Ascending aorta (tissue), 2 donors: ENCODE data around the gene MIPOL1. TPM values are rescaled to one million over a fixed set of nuclear protein-coding genes. Genes with fewer than 3 reads are reported as not detected.

Source experiments
- DNase-seq, 2 donors: peaks; one replicate each; pipeline ENCODE4 v3.0.0-alpha.2; 2019; ENCODE audit warnings: low spot score in 2 of 2
- H3K27ac ChIP-seq, 2 donors: fragments of 200-600 bp; sonication (generic); one replicate each; pipeline ENCODE4 v1.5.1; 2016 to 2017; ENCODE audit warnings: mild to moderate bottlenecking in 1 of 2
- H3K27me3 ChIP-seq: fragments of 200-600 bp; sonication (generic); one replicate; pipeline ENCODE4 v1.5.1; 2017
- H3K36me3 ChIP-seq, 2 donors: fragments of 200-600 bp; sonication (generic); one replicate each; pipeline ENCODE4 v1.5.1; 2016
- H3K4me1 ChIP-seq, 2 donors: fragments of 200-600 bp; sonication (generic); one replicate each; pipeline ENCODE4 v1.5.1; 2016 to 2017; ENCODE audit warnings: mild to moderate bottlenecking in 1 of 2
- H3K4me3 ChIP-seq, 2 donors: fragments of 200-600 bp; sonication (generic); one replicate each; pipeline ENCODE4 v1.5.1; 2016 to 2017; ENCODE audit warnings: mild to moderate bottlenecking in 1 of 2
- H3K9me3 ChIP-seq, 2 donors: fragments of 200-600 bp; sonication (generic); one replicate each; pipeline ENCODE4 v1.5.1; 2016
- intact Hi-C: fragments of 100-400 bp; cut with DNase I; formaldehyde crosslinking; loops from one replicate; pipeline ENCODE4 v1.15.1; 2023
- total RNA-seq: library from RNA; depleted of rRNA; stranded (reverse); fragments of >200 nt; gene quantifications from one replicate; pipeline ENCODE4 v1.1.0, GENCODE V29; 2016
- TF ChIP-seq, protein P1 (sequence below), 3 experiments: fragments of 200-600 bp in 2 of 3; fragments of 450-650 bp in 1 of 3; sonication (generic) in 2 of 3; IDR thresholded peaks; one replicate each; pipeline ENCODE4 v1.5.1; 2016 to 2019; ENCODE audit warnings: antibody characterized with exemption in 3 of 3, mild to moderate bottlenecking in 1 of 3, moderate library complexity in 1 of 3

MIPOL1 gene
- total RNA-seq, 1 donor from 2014 or later: 8.6 TPM

DNA sequence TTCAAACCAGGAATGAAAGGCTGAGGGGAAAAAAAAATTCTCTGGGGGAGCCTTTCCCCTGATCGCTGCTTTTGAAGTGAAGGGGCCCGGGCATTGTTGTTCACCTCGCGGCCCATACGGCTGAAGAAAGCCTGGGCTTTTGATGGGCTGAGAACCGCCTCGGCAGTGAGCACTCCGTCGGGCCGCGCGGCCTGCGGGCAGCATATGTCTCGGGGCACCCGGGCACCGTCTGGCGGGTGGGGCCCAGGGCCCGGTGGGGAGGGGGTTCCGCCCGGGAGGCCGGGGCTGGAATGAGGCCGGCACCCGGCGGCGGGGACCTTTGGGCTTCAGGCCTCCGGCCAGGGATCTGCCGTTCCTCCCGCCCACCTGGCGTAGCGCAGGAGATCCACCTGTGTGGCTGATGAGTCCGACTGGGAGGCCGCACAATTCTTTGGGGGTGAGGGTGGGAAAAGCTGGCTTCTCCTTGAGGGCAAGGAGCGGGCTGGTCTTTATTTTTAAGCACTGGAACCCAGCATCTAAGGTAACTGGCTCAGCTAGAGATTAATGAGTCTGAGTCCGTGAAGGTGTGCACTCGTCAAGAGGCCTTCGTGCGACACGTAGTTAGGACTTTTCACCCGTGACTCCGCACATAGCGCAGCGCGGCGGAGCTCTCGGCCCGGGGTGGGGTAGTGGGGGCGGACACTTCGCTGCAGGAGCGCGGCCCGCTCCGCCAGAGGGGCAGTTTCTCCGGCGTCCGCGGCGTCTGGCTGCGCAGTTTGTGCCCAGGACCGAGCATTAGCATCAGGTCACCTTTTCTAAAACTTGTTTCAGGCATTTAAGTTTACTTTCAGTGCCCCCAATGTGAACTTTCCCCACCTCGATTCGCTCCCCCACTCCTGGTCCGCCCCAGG, 386.7 kb downstream of the MIPOL1 start:
- Histone ChIP-seq H3K9me3 (no peaks in the 10 kb centered on the region), H3K36me3 (no peaks in the 10 kb centered on the region), H3K4me1 (peaks cover 0 to 8% of the 10 kb centered on the region in 2 donors), H3K27me3 (peaks cover 36% of the 10 kb centered on the region), H3K27ac (no peak overlapping the region), H3K4me3 (no peak overlapping the region)
- DNase-seq: no peak
- TF ChIP-seq, protein P1, sequence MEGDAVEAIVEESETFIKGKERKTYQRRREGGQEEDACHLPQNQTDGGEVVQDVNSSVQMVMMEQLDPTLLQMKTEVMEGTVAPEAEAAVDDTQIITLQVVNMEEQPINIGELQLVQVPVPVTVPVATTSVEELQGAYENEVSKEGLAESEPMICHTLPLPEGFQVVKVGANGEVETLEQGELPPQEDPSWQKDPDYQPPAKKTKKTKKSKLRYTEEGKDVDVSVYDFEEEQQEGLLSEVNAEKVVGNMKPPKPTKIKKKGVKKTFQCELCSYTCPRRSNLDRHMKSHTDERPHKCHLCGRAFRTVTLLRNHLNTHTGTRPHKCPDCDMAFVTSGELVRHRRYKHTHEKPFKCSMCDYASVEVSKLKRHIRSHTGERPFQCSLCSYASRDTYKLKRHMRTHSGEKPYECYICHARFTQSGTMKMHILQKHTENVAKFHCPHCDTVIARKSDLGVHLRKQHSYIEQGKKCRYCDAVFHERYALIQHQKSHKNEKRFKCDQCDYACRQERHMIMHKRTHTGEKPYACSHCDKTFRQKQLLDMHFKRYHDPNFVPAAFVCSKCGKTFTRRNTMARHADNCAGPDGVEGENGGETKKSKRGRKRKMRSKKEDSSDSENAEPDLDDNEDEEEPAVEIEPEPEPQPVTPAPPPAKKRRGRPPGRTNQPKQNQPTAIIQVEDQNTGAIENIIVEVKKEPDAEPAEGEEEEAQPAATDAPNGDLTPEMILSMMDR (IDR thresholded peaks at IDR 0.05): no peak
- intact Hi-C loops: no loop called here

DNA sequence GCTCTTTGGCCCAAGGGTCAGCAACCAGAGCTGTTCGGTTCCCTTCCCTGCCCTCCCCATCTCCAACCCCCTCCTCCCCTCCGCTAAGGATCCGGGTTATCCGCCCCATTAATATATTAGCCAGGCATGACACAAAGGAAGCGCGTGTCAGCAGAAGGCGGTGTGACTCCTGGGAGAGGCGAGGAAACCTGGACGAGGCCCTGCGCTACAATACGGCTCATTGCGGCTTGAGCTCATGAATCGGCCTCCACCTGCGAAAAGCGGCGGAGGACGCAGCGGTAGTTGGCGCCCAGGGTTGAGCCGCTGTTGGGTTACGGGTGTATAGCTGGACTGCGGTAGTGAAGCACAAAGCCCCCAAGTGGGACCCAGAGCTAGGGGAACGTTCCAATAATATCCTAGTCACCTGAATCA, 387.4 kb downstream of the MIPOL1 start:
- DNase-seq: no peak
- TF ChIP-seq, protein P1 (IDR thresholded peaks at IDR 0.05): no peak
- Histone ChIP-seq H3K27ac (no peak overlapping the region), H3K4me1 (peaks cover 0 to 8% of the 10 kb centered on the region in 2 donors), H3K4me3 (no peak overlapping the region), H3K9me3 (no peaks in the 10 kb centered on the region), H3K27me3 (peaks cover 40% of the 10 kb centered on the region), H3K36me3 (no peaks in the 10 kb centered on the region)
- intact Hi-C loops: no loop called here

- intact Hi-C loops: no loop called here
- Histone ChIP-seq H3K27ac (no peak overlapping the region), H3K27me3 (peaks cover 45% of the 10 kb centered on the region), H3K4me1 (peaks cover 0 to 8% of the 10 kb centered on the region in 2 donors), H3K36me3 (no peaks in the 10 kb centered on the region), H3K4me3 (no peak overlapping the region), H3K9me3 (no peaks in the 10 kb centered on the region)
- TF ChIP-seq, protein P1 (IDR thresholded peaks at IDR 0.05): no peak
- no peak for DNase-seq
Measured at GRCh38 chr14:37585971-37586796, 388.4 kb downstream of the MIPOL1 start.

DNA sequence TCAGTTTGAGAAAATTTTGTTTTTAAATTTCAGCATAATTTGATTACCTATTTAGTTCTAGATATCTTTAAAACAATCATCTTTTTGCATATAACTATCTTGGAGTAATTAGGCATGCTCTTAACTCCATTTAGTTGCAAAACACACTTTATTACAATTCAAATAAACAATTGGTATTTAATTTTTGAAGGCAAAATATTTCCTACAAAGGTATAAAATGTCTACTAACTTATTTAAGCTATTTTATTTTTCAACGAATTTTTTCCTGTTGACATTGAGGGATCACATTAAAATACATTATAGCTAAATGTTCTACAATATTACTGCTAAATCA, 389.0 kb downstream of the MIPOL1 start:
- Histone ChIP-seq H3K36me3 (no peaks in the 10 kb centered on the region), H3K27me3 (peaks cover 50% of the 10 kb centered on the region), H3K27ac (no peak overlapping the region), H3K4me3 (no peak overlapping the region), H3K4me1 (peaks cover 0 to 8% of the 10 kb centered on the region in 2 donors), H3K9me3 (no peaks in the 10 kb centered on the region)
- no peak for DNase-seq
- TF ChIP-seq, protein P1 (IDR thresholded peaks at IDR 0.05): no peak
- intact Hi-C loops: no loop called here

DNA sequence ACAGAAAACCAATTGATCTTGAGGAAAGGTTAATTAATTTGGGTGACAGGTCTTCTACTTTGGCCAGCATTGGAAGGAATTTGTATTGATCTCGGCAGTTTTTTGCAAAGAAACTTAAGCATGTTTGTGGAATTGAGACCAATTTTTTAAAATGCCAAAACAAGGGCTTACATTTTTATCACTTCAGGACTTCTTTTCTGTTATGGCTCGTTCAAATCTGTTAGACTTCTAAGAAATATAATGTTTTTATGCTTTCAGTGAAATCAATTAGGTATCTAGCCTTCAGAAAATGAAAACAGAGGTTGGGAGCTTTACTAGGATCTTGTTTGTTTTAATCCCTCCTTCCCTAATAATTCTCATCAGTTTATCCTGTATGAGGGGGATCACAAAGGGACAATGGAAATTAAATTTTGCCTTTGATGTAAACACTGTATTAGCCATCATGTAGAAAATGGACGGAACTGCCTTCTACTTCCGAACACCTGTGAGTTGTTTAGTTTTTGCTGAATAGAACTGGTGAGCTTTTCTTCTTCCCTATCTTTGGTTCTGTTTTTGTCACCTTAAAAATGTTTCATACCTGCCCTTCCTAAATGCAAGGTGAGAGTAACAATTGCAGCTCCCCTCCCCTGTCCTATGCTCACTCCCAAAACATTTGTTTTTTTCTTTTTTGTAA, 389.5 kb downstream of the MIPOL1 start:
- intact Hi-C loops: no loop called here
- no peak overlapping the region for H3K27ac ChIP-seq
- H3K36me3 ChIP-seq: no peaks in the 10 kb centered on the region
- H3K27me3 ChIP-seq: peaks cover 53% of the 10 kb centered on the region
- no peak for DNase-seq
- no peak overlapping the region for H3K4me3 ChIP-seq
- H3K9me3 ChIP-seq: no peaks in the 10 kb centered on the region
- H3K4me1 ChIP-seq: peaks cover 0 to 8% of the 10 kb centered on the region in 2 donors
- TF ChIP-seq, protein P1 (IDR thresholded peaks at IDR 0.05): no peak
